HG03280 (cell line): ENCODE data around the gene CEP250.
"Not testable (repeated sequence)": the region's sequence is repeated elsewhere in the genome, so short reads cannot be mapped to it uniquely, and the experiment has no call there.

Experiments used
- ATAC-seq: cut with Tn5 transposase; IDR thresholded peaks from one replicate; pipeline ENCODE4 v1.9.1; 2021; ENCODE audit warnings: mild to moderate bottlenecking, moderate library complexity; ENCODE audit not compliant: unreplicated experiment

CEP250 gene

DNA sequence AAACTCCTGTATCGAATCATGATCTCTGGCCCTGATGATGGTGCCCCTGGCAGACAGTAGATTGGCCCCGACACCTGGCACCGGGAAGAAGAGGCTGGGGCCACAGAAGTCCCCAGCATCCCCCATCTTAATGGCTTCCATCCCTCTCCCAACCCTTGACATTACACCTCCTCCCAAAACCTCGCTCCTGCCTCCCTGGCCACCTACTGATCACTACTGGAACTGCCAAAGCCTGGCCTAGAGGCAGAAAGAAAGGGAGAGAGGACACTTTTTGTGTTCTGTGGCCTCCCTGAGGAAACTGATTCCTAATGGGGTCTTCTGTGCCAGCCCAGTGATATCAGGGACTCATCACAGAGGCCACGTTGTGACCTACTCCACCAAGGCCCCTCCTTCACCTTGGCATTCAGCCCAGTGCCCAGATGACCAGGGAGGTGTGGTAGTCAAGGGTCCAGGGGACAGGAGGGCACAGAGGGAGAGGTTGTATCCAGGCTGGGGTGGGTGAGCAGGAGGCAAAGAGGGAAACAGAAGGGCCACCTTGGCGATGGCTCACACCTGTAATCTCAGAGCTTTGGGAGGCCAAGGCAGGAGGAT is 68.0 kb downstream of the CEP250 start:
- ATAC-seq, result no peak

GRCh38 chr20:35525639-35526038 is 70.2 kb downstream of the CEP250 start:
- ATAC-seq, result no peak

GRCh38 chr20:35527122-35527769 is 71.8 kb downstream of the CEP250 start:
- ATAC-seq, result no peak

- ATAC-seq, result no peak
These were observed 74.2 kb downstream of the CEP250 start, which contains the start of gene C20orf173 for GRCh38 chr20:35529552-35529951. Gene C20orf173 (minus strand): TSS chr20:35529652. CDS start chr20:35529373, 279 bp downstream.

GRCh38 chr20:35539756-35540212 is 84.4 kb downstream of the CEP250 start:
- no peak for ATAC-seq

DNA sequence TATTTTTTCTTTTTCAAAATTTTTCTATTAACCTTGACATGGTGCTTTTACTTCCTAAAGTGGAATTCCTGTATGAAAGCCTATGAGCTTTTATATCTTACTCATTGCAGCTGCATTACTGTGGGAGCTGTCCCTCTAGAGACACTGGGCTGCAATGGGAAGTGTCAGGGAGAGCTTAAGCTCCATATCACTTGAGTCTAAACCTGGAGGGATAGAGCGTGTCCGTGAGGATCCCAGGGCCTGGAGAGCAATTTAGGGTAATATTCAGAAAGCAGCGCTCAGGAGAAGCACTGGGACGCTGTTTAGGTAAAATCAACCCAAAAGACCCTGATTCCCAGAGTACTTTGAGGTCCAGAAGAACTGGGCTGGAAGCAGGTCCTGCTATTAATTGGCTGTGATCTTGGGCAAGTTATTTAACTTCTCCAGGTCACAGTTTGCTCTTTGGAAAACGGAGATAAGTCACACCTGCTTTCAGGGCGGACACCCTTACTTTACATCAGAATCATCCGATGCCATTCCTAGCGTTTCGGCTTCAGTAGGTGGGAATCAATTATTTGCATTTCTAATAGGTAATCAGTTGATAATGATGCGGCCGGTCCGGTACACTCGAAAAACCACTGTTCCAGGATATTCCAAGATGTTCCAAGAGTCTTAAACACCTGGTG is 85.9 kb downstream of the CEP250 start:
- no peak for ATAC-seq

GRCh38 chr20:35541783-35542662 is 86.6 kb downstream of the CEP250 start, which contains the start of gene ERGIC3:
Gene ERGIC3 (plus strand): TSS chr20:35542078. CDS start chr20:35542098, 20 bp downstream.
- ATAC-seq, result peak; percentile 94

DNA sequence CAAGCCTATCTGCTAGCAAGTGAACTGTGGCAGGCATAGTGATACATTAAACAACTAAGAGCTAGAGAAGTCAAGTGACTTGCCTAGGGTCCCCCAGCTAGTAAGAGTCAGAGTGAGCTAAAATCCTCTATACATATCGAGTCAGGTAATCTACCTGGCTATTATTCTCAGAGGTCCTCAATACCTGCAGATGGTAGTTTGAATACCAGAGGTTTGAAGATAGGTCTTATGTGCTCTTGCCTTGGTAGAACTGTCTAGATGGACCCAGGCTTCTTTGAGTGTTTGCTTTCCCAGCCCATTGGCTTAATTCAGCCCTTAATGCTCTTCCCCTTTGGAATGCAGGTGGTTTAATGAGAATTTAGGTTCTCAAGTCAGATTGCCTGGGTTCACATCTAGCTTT is 87.6 kb downstream of the CEP250 start:
- no peak for ATAC-seq

GRCh38 chr20:35544436-35544835 is 89.0 kb downstream of the CEP250 start:
- ATAC-seq, result no peak

DNA sequence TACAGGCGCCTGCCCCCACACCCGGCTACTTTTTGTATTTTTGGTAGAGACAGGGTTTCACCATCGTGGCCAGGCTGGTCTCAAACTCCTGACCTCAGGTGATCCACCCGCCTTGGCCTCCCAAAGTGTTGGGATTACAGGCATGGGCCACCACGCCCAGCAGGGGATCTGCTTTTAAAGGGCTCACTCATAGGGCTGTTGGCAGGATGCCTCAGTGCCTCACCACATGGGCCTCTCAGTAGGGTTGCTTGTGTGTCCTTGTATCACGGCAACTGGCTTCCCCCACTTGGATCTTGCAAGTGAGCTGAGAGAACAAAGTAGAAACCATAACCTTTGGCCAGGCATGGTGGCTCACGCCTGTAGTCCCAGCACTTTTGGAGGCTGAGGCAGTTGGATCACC is 89.5 kb downstream of the CEP250 start:
- ATAC-seq, result not testable (repeated sequence)

GRCh38 chr20:35546127-35546526 is 90.7 kb downstream of the CEP250 start:
- ATAC-seq, result no peak

GRCh38 chr20:35547329-35547728 is 91.9 kb downstream of the CEP250 start:
- no peak for ATAC-seq

DNA sequence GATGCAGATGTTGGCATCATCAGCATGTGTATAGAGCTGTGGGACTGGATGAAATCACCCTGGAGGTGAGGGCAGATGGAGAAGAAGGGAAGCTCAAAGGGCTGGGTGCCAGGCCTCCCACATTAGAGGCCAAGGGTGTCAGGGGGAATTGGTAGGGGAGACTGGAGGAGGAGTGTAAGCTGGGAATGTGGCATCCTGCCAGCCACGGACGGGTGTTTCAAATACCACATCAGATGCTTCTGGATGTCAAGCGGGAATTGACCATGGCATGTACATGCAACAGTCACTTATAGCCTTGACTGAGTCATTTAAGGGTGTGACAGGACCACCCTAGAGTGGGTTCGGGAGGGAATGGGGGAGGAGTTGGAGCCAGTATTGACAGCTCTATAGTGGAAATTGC is 96.1 kb downstream of the CEP250 start:
- ATAC-seq, result no peak

- no peak for ATAC-seq
These were observed 97.5 kb downstream of the CEP250 start for GRCh38 chr20:35552914-35553313.

DNA sequence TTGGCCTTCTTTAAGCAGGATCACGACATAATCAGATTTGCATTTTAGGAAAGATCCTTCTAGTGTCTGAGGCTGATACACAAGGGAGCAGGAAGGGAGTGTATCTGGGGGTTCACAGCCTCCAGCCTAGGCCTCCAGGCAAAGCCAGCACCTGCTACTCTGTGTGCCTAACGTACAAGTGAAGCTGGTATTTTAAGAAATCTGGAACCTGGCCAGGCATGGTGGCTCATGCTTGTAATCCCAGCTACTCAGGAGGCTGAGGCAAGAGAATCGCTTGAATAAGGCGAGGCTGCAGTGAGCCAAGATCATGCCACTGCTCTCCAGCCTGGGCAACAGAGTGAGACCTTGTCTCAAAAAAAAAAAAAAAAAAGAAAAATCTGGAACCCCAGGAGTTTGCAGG is 100.1 kb downstream of the CEP250 start:
- ATAC-seq, result not testable (repeated sequence)

DNA sequence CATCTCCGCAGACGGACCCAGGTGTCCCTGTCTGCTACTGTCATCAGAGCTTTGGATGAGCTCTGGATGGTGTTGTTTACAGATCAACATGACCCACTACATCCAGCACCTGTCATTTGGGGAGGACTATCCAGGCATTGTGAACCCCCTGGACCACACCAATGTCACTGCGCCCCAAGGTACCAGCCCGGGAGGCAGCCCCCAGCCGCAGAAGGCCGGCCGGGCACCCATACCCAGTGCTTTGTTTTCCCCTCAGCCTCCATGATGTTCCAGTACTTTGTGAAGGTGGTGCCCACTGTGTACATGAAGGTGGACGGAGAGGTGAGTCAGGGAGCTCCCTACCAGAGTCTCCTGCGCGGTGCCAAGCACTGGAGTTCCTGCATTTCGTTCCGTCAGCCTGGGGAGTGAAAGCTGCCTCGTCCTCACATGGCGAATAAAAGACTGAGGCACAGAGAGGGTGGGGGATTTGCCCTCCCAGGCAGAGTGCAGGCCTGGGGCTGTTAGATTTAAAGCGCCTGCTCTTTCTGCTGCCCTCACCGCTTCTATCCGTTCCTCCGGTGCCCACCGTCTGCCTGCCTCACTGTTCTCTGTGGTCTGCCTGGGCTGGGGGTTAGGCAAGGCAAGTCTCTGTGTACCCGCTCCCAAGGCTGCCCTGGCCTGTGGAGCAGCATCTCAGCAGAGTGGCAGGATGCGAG is 100.7 kb downstream of the CEP250 start:
- ATAC-seq, result no peak

GRCh38 chr20:35556871-35557270 is 101.5 kb downstream of the CEP250 start:
- ATAC-seq, result no peak

DNA sequence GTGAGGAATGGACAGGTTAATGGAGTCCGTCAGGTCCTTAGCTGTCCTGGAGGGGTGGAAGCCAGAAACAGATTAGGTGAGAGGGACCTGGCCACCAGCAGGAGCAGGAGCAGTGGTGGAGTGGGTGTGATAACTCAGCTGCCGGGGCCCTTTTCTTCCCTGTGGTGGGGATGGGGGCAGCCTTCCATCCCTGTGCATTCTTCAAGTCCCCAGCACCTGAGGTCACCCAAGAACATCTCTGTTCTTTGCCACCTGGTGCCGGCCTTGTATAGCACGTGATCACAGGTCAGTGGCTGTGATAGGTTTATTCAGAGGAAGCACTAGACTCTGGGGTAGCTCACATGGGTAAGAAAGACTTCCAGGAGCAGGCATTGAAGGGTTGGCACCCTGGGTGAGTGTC is 103.1 kb downstream of the CEP250 start:
- ATAC-seq, result no peak

DNA sequence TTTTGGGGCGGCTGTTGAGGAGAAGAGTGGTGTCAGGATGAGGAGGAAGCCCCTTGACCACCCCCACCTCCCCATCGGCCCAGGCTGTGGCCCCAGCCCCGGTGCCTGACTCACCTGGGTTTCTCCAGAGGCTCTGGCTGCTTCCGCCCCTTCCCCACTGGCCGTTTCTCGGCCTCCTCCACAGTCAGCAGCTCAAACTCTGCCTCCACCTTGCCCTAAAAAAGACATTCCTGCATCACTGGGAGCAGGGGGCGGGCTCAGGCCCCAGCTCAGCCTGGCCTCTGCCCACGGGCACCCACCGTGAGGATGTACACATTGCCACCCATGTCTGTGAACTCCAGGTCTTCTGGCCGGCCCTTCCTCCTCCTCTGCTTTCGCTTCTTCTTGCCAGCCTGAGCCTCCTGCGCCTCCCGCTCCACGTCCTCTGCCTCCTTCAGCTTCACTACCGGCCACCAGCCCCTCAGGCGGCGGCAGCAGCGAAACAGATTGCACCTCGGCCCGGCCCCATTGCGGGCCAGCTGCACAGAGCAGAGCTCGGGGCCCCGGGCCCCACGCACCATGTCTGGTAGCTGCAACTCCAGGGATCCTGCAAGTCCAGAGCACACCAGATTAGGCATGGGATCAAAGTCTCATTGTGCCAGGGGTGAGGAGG is 103.8 kb downstream of the CEP250 start:
- ATAC-seq, result no peak

GRCh38 chr20:35560105-35560511 is 104.7 kb downstream of the CEP250 start:
- ATAC-seq, result no peak
